HG02623 (cell line): ENCODE data around the gene SLC5A2.
"Not testable (repeated sequence)": the region's sequence is repeated elsewhere in the genome, so short reads cannot be mapped to it uniquely, and the experiment has no call there.

Experiments used
- ATAC-seq: cut with Tn5 transposase; IDR thresholded peaks from one replicate; pipeline ENCODE4 v1.9.1; 2021; ENCODE audit warnings: moderate library complexity; ENCODE audit not compliant: unreplicated experiment

Gene SLC5A2

DNA sequence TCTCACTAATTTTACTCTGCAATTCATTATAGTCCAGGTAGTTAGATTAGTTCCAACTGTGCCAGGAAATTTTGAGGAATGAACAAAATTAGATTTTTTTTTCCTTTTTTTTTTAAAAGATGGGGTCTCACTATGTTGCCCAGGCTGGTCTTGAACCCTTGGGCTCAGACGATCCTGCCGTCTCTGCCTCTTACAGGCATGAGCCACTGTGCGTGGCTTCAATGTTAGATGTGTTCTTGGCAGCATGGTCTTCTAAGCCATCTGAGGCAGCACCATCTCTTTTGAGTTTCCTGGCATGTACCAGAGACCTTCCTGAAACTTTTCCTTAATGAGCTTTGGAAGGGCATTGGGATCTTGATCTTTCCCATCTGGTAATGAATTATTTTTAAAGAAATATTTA is 42.2 kb downstream of the SLC5A2 start:
- no peak for ATAC-seq

DNA sequence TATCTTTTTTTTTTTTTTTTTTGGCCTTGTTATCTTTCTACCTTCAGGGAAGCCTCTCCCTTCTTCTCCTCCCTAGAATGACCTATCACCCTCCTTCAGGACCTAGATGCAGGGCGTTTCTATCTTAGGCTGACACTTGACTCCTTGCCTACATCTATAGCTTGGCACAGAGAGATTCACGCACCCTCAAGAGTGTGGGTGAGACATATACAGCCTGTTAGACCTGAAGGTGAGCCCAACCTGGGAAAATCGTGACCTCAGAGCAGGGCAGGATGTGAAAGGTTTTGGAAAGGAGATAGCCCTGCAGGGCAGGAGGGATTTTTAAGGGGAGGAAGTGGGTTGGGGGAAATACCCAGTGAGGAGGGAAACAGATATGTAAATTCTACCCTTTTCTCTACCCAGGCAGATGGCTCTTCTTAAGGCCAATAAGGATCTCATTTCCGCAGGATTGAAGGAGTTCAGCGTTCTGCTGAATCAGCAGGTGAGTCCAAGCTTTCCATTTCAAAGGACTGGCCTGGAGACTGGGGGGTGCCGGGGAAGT is 44.9 kb downstream of the SLC5A2 start, which contains the start of gene AHSP:
Gene AHSP (plus strand): TSS at position 167 of the 541 bp plus-strand sequence. CDS start 240 bp downstream, at position 407.
- no peak for ATAC-seq

DNA sequence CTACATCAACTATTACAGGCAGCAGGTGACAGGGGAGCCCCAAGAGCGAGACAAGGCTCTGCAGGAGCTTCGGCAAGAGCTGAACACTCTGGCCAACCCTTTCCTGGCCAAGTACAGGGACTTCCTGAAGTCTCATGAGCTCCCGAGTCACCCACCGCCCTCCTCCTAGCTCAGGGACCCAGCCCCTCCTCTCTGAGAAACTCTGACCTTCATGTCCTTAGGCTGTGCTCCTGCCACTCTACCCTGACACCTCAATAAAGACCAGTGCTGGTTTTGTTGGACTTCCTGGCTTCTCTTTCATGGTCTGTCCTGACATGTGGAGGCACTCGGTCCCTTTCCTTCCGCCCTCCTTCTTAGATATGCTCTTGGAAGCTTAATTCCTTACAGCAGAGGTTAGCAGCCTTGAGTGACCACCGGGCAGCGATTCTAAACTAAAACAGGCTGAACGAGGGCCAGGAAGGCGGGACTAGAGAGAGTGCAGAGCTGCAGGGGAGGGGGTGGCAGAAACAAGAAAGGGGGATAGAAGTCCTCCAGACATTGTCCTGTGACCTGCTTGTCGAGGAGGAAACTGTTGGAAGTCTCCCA is 45.7 kb downstream of the SLC5A2 start:
- no peak for ATAC-seq

DNA sequence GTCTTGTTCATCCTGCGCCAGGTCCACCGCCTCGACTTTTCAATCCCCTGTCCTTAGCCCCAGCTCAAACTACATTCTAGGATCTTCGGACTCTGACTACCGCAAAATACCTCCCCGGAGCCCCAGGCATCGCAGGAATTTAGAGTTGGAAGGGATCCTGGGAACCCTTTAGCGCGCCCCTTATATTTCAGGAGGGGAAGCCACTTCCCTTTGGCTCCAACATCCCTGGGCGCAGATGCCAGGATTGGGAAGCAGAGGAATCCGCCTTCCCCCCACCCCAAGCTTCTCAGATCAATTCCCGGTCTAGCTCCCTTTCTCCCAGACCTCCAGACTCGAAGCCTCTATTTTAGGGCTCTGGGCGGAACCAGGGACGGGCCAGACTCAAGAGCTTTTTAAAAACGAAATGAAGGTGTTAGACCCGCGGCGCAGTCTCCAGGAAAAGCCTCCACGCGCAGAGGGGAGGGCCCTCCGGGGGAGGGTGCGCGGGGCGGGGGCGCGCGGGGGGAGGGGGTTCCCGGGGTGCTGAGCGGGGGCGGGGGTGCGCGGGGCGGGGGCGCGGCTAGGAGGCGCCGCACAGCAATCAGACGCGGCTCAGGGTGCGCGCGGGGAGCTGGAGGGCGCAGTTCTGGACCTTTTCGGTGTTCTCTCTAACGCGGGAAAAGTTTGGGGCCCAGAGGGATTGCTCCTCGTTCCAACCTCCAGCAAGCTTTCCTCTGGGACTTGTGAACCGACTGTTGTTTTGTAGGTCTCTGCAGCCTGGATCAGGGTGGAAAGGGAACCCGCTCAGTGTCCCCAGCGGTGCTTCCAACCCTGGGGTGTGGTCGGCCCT is 46.4 kb downstream of the SLC5A2 start:
- ATAC-seq, result no peak

DNA sequence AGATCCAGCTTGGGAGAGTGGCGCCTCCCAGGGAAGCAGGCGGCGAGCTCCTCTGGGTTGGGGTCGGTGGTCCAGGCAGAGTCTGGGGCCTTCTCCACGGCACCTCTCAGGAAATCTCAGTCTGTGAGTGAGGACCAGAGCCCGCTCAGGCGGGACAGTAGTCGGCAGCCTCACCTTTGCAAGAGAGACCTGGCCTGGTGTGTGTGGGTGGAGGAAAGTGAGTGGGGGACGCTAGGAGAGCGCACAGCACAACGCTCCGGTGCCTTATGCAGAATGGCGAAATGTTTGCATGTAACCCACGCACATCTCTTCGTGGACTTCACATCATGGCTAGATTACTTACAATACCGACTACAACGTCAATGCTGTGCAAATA is 47.0 kb downstream of the SLC5A2 start:
- no peak for ATAC-seq

DNA sequence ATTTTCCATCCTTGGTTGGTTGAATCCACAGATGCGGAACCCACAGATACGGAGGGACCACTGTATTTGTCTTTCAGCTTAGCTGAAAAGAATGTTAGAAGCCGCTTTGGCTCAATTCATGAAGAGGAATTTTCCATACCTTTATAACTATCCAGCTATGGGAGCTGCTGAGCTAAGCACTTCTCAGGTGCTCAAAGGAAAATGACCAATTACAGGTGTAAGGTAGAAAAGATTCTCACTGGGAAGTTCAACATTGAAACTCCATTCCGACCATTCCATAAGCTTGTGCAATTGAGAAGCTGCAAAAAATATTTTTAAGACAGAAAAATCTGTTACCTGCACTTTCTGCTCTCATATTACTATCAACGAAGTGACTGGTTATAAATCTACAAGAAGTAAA is 47.5 kb downstream of the SLC5A2 start:
- no peak for ATAC-seq

DNA sequence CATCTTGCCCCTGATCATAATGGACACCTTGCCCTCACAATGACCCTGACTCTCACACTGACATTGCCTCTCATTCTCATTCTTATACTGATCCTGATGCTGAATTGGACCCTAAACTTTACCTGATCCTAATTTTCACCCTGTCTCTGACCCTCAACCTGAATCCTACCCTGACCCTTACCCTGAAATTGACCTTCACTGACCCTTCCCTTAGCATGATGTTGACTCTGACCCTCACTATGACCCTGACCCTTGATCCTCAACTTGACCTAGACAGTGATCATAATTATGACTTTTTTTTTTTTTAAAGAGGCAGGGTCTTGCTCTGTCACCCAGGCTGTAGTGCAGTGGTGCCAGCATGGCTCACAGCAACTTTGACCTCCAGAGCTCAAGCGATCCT is 48.2 kb downstream of the SLC5A2 start:
- no peak for ATAC-seq

DNA sequence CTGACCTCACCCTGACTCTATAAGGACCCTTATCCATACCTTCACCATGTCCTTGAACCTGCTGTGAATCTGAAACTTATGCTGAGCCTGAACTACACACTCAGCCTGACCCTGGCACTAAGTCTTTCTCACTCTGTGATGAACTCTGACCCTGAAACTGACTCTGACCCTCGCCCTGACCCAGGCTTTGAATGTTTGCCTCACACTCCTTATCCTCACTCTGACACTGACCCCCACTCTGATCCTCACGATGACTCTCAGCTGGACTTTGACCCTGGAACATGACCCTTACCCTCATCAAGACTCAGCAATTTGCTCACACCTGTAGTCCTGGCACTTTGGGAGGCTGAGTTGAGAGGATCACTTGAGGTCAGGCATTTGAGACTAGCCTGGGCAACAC is 49.2 kb downstream of the SLC5A2 start:
- no peak for ATAC-seq

DNA sequence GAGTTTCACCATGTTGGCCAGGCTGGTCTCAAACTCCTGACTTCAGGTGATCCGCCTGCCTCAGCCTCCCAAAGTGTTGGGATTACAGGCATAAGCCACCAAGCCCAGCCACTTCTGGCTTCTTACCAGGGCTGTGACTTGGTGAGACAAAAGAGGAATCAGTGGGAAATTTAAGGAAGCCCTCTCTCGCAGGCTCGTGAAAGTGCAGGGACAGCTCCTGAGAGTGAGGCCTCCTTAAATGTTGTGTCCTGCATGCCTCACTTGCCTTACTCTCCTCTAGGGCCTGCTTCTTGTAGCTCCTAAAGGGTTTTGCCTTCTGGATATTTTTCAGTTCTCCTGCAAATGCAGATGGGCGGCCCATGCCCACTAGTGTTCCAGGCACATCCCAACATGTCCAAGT is 50.0 kb downstream of the SLC5A2 start:
- no peak for ATAC-seq

DNA sequence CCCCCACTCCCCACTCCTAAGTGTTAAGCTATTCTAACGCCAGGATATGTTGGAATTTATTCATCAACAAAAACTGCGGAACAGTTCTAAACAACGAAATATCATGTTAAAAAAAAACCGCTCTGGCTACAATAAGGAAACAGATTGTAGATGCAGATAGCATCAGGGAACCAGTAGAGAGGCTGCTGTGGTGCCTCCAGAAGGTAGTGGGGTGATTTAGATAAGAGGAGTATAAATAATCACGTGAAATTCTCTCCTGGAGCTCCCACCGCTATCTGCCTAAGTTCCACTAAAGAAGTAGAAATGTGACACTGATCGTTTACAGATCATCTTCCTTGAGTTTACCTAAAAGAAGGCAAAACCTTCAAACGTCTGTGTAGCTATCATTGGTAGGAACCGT is 52.8 kb downstream of the SLC5A2 start:
- ATAC-seq, result no peak

DNA sequence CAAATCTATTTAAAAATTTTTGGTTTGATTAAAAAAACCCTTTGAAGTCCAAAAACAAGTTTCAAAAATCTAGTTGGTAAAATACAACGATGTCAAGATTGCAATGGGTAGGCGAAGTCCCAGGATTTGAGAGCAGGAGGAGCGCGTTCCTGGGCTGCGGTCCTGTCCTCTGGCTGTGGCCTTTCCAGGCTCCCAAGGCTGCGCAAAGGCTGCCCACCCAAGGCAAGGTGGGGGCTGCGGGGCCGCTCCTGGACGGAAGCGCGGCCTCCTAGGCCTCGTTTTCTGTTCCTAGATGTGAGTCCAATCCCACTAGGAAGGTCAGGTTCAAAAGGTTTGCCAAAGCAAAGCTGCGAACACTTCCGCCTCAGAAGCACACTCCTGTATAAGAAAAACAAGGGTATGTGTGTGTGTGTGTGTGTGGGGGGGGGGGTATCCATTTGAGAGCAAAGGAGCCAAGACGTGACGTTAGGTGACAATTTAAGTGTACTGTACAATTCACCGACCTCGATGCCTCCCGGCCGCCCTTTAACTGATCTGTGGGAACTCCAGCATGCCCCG is 54.0 kb downstream of the SLC5A2 start:
- ATAC-seq, result no peak

DNA sequence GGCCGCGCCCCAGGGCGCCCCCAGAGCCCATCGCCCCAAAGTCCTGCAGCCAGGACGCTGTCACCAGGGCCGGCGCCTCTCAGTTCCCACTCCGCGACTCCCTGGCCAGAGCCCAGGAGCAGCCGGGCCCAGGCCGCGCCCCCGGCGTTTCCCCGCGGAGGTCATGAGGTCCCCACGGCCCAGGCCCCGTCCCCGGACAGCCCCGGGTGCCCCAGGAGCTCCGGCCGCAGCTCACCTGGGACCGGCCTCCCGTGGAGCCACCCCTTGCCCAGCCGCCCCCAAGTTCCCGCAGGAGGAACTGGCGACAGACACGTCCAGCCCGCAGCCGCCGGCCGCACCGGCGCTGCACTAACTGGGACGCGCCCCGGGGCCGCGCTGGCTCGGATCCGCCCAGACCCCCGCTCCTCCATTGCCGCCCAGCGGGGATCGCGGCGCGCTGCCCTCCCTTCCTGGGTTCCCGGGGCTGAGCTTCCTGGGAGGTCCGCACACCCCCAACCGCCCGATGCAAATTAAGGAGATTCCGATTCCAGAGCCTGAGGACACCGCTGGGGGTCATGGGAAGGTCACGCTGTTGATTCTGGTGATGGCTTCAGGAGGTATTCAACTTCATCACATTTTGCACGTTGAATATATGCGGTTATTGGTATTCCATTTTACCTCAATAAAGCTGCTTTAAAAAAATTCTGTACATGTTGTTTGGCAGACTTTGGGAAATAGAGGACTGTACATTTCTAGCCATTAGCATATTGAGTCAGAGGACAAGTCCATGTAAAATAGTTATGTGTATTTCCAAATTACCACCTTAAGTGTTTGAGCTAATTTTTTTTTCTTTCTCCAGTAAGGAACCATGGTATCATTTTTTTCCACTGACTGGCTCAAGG is 54.7 kb downstream of the SLC5A2 start:
- ATAC-seq, result no peak

DNA sequence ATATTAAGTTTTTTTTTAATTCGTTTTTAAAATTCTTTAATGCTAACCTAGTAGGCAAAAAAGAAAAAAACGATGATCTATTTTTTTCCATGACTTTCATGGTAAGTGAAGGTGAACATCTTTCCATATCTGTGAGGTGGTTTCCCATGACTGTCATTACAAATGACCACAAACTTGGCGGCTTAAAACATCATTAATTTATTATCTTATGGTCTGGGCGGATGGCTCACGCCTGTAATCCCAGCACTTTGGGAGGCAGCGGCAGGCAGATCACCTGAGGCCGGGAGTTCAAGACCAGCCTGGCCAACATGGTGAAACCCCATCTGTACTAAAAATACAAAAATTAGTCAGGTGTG is 55.3 kb downstream of the SLC5A2 start:
- ATAC-seq, result not testable (repeated sequence)

DNA sequence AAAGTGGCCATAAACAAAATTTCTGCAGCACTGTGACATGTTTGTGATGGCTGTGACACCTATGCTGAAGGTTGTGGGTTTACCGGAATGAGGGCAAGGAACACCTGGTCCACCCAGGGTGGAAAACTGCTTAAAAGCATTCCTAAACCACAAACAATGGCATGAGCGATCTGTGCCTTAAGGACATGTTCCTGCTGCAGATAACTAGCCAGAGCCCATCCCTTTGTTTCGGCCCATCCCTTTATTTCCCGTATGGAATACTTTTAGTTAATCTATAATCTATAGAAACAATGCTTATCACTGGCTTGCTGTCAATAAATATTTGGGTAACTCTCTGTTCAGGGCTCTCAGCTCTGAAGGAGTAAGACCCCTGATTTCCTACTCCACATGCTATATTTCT is 56.8 kb downstream of the SLC5A2 start:
- ATAC-seq, result not testable (repeated sequence)
